Breast epithelium (tissue), 4 donors: ENCODE measurements around the gene CYP46A1. TPM values are rescaled to one million over a fixed set of nuclear protein-coding genes. Genes with fewer than 3 reads are reported as not detected.

Experiments used
- DNase-seq, 2 donors: peaks; one replicate each; pipeline ENCODE4 v3.0.0-alpha.2; 2019; ENCODE audit warnings: low spot score in 2 of 2
- H3K27ac ChIP-seq, 2 donors: fragments of 200-600 bp; sonication (generic) in 1 of 2; one replicate each; pipeline ENCODE4 v1.5.1; 2016 to 2019; ENCODE audit warnings: mild to moderate bottlenecking in 1 of 2
- H3K27me3 ChIP-seq, 2 donors: fragments of 200-600 bp; sonication (generic) in 1 of 2; one replicate each; pipeline versions ENCODE4 v1.5.1 to v1.6.0; 2017 to 2019; ENCODE audit warnings: control low read depth in 1 of 2, mild to moderate bottlenecking in 1 of 2
- H3K36me3 ChIP-seq: fragments of 200-600 bp; one replicate; pipeline ENCODE4 v1.5.1; 2019
- H3K4me1 ChIP-seq, 2 donors: fragments of 200-600 bp; sonication (generic); one replicate each; pipeline ENCODE4 v1.5.1; 2016 to 2019; ENCODE audit warnings: control low read depth in 1 of 2
- H3K4me3 ChIP-seq, 3 donors: fragments of 200-600 bp; sonication (generic); 1 replicate in 2 of 3; 2 replicates in 1 of 3; pipeline ENCODE4 v1.5.1; 2016 to 2019; ENCODE audit warnings: mild to moderate bottlenecking in 3 of 3, moderate library complexity in 2 of 3
- H3K9me3 ChIP-seq, 2 donors: fragments of 200-600 bp; sonication (generic) in 1 of 2; one replicate each; pipeline ENCODE4 v1.5.1; 2016 to 2019; ENCODE audit warnings: control low read depth in 1 of 2
- CTCF ChIP-seq, 3 donors: fragments of 450-650 bp; IDR thresholded peaks; one replicate each; pipeline ENCODE4 v1.5.1; 2016 to 2017; ENCODE audit warnings: antibody characterized with exemption in 3 of 3, mild to moderate bottlenecking in 3 of 3, moderate library complexity in 3 of 3
- POLR2A ChIP-seq: fragments of 450-650 bp; IDR thresholded peaks from one replicate; pipeline ENCODE4 v1.6.1; 2016; ENCODE audit warnings: antibody characterized with exemption, mild to moderate bottlenecking, moderate library complexity
- POLR2AphosphoS5 ChIP-seq, 3 donors: sonication (generic); formaldehyde crosslinking; IDR thresholded peaks; one replicate each; pipeline ENCODE4 v1.6.1; 2017; ENCODE audit warnings: antibody characterized with exemption in 3 of 3
- intact Hi-C: fragments of 100-400 bp; cut with DNase I; formaldehyde crosslinking; loops from one replicate; pipeline ENCODE4 v1.15.1; 2023; ENCODE audit warnings: low total_unique reads
- total RNA-seq, 3 donors: library from RNA; depleted of rRNA; stranded (reverse); fragments of >200 nt; gene quantifications; one replicate each; pipeline ENCODE4 v1.1.0, GENCODE V29; 2016

Gene CYP46A1
- total RNA-seq, 3 donors from 2014 or later: 1.6 to 5.2 (median 2.6) TPM

DNA sequence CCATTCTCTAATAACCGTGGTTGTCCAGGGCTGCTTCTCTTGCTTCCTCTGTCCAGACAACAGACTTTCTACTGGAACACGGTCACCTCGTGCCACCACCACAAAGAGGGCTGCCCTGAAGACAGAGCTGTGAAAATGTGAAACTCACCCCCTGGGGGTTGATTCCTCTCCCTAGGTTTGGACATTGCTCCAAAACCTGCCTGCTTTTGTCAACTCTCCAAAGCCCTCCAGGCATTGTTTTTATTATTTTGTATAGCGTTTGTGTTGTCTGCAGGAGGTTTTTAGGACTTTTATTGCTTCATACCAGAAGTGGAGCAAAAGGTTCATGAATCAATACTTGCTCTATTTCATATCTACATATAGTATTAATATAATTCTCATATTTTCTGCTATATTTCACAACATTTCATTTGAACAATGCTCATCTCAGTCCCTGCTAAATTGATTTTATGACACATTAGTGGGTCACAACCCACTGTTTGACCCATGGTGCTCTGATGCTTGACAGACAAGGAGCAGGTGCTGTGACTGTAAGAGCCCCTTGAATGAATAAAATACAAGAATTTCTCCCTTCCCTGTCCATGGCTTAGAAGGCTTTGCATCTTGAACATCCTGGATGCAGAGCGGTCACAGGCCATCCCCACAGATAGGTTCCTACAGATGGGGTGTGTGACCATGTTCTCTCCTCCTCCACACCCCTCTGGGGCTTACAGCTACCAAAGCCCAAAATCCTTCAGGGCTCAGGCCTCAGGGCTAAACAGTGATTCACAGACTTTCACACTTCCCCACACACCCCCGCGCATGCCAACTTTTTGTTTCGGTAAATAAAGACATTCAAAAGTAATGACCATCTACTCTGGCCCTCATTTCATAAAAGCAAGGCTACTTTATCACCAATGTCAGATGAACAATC is 88.5 kb downstream of the CYP46A1 start:
- intact Hi-C loops: no loop called here
- Histone ChIP-seq H3K27me3 (no peaks in the 10 kb centered on the region), H3K27ac (no peak overlapping the region), H3K4me1 (no peaks in the 10 kb centered on the region), H3K9me3 (no peaks in the 10 kb centered on the region), H3K36me3 (no peaks in the 10 kb centered on the region), H3K4me3 (no peak overlapping the region)
- TF ChIP-seq POLR2AphosphoS5 (IDR thresholded peaks at IDR 0.05): no peak
- TF ChIP-seq POLR2A: no peak
- no peak for TF ChIP-seq CTCF (IDR thresholded peaks at IDR 0.05)
- no peak for DNase-seq

DNA sequence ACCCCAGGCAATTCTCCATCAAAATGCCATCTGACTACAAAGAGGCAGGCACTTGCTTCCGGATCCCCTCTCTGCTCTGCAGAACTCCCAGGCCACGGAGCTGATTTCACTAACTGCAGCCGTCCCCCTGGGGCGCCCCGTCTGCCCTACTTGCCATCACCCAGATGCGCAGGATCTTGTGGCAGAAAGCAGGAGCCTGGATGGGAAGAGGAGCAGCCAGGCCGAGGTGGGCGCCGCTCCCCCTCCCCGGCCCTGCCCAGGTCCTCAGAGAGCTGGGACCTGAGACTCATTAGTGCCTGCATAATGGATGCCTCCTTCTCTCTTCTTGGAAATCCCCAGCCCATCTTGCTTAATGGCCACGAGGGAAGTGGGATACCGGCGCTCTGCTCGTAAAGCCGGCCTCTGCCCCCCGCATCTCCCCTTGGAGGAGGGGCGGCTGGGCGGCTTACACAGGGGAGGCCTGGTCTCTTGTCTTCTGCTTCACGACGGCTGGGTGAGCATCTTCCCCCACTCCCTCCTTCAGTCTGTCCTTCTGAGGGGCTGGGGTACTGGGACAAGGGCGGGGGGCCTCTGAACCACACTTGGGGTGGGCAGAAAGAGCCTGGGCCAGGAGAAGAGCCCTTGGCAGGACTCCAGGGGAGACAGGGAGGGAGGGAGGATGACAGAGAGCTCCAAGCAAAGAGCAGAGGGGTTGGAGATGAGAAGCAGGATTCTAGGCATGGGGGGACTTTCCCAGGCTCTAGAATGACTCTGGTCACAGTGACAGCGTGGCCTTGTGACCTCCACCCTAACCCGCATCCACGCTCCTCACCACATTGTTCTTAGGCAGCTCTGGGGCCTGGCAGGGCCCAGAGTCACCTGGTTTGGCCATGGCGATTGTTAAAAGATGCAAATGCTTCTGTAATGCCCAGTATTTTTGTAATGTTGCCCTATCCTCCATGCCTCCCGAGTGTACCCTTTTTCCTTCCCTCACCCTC is 89.7 kb downstream of the CYP46A1 start:
- no peak overlapping the region for H3K27ac ChIP-seq
- no peaks in the 10 kb centered on the region for H3K36me3 ChIP-seq
- no peaks in the 10 kb centered on the region for H3K4me1 ChIP-seq
- intact Hi-C loops: no loop called here
- H3K9me3 ChIP-seq: peaks cover 0 to 5% of the 10 kb centered on the region in 2 donors
- DNase-seq: no peak
- no peak for TF ChIP-seq POLR2AphosphoS5 (IDR thresholded peaks at IDR 0.05)
- TF ChIP-seq CTCF (IDR thresholded peaks at IDR 0.05): no peak
- TF ChIP-seq POLR2A: no peak
- no peaks in the 10 kb centered on the region for H3K27me3 ChIP-seq
- no peak overlapping the region for H3K4me3 ChIP-seq

- Histone ChIP-seq H3K27ac (no peak overlapping the region), H3K4me3 (no peak overlapping the region), H3K27me3 (no peaks in the 10 kb centered on the region), H3K4me1 (no peaks in the 10 kb centered on the region), H3K9me3 (peaks cover 0 to 13% of the 10 kb centered on the region in 2 donors), H3K36me3 (no peaks in the 10 kb centered on the region)
- intact Hi-C loops: no loop called here
- no peak for DNase-seq
- TF ChIP-seq POLR2A: no peak
- no peak for TF ChIP-seq POLR2AphosphoS5 (IDR thresholded peaks at IDR 0.05)
- TF ChIP-seq CTCF (IDR thresholded peaks at IDR 0.05): no peak
Measured at GRCh38 chr14:99774556-99775307, 90.6 kb downstream of the CYP46A1 start.

DNA sequence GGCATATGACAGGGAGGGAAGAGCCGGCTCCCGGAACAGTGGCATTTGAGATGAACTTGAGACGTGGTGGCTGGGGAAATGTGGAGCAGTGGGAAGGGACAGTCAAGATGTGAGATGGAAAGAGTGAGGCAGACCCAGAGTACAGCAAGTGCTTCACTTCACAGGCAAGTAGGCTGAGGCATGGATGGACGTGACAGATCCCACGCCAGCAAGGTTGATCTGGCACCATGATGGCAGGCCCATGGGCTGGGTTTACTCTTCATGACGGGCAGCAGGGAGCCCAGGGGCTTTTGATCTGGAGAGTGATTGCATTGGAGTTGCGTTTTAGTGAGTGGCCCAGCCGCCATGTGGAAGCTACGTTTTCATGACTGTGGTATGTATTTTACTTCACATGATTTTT is 91.3 kb downstream of the CYP46A1 start:
- no peak for TF ChIP-seq CTCF (IDR thresholded peaks at IDR 0.05)
- no peak for TF ChIP-seq POLR2AphosphoS5 (IDR thresholded peaks at IDR 0.05)
- TF ChIP-seq POLR2A: no peak
- Histone ChIP-seq H3K4me1 (no peaks in the 10 kb centered on the region), H3K27me3 (no peaks in the 10 kb centered on the region), H3K4me3 (no peak overlapping the region), H3K27ac (no peak overlapping the region), H3K36me3 (no peaks in the 10 kb centered on the region), H3K9me3 (peaks cover 0 to 17% of the 10 kb centered on the region in 2 donors)
- intact Hi-C loops: no loop called here
- no peak for DNase-seq

Other genes with a start within 250 kb of the CYP46A1 start
- 100 to 1,000 TPM in 1 of 3 donors, 10 to 100 TPM in 2; 79.0 to 101 (median 89.9) TPM for gene SETD3, start 203.4 kb upstream of the CYP46A1 start, total RNA-seq
- 10 to 100 TPM; 23.0 to 29.0 (median 23.9) TPM for gene CCNK, start 202.9 kb upstream of the CYP46A1 start, total RNA-seq
- gene CCDC85C, start 80.1 kb upstream of the CYP46A1 start, total RNA-seq: 1 to 10 TPM; 1.3 to 8.3 (median 4.3) TPM
- 1 to 10 TPM; 1.3 to 4.6 (median 2.3) TPM for gene HHIPL1, start 39.2 kb upstream of the CYP46A1 start, total RNA-seq
- 10 to 100 TPM; 11.3 to 26.1 (median 25.9) TPM for gene EML1, start 109.1 kb downstream of the CYP46A1 start, total RNA-seq